GM21576 (cell line): Measurements from ENCODE around the gene TMPRSS3.
"Not testable (repeated sequence)": the region's sequence is repeated elsewhere in the genome, so short reads cannot be mapped to it uniquely, and the experiment has no call there.

Experiments
- ATAC-seq: cut with Tn5 transposase; IDR thresholded peaks from one replicate; pipeline ENCODE4 v1.9.1; 2021; ENCODE audit warnings: mild to moderate bottlenecking, moderate library complexity; ENCODE audit not compliant: unreplicated experiment

Gene TMPRSS3

DNA sequence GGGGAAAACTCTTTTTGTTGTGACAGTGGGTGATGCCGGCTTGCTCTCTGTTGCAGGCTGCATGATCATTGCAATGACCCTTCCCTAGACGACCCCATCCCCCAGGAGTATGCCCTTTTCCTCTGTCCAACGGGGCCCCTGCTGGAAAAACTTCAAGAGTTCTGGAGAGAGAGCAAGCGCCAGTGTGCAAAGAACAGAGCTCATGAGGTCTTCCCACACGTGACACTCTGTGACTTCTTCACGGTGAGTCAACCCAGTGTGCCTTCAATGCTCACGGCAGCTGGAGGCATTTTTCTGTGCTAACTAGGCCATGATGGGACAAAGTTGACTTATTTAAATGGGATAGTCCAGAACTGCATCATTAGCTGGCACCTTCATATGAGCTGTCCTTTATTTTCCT lies 13.5 kb upstream of the TMPRSS3 start:
- no peak for ATAC-seq

DNA sequence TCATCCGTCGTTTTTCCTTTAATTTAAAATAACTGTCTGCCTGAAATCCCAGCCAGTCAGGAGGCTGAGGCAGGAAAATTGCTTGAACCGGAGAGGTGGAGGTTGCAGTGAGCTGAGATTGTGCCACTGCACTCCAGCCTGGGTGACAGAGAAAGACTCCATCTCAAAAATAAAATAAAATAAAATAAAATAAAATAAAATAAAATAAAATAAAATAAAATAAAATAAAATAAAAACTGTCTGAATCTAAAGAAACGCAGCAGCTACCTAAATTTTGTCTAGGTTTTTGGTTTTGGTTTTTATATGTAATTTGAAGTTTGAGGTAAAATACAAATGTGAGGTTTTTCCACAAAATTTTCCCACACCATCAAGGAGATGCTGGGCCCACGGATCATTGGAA lies 12.9 kb upstream of the TMPRSS3 start:
- not testable (repeated sequence) for ATAC-seq

- ATAC-seq = no peak
Observed at GRCh38 chr21:42407476-42407875, 11.6 kb upstream of the TMPRSS3 start.

DNA sequence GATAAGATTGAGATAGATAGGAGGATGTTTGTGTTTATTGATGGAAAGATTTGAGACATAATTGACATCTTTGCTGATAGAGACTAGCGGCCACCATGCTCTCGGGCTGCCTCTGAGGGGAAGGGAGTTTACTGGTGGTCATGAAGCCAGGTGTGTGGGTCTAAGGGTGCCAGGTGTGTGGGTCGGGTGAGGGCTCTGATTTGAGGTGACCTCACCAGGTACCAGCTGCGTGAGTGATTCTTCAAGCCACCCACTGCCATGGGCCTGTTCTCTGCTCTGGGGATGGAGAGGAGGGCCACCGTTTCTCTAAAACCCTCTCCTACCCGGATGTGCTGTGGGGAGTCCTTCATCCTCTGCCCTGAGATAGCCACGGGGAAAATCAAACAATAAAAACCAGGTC lies 11.0 kb upstream of the TMPRSS3 start:
- ATAC-seq = no peak

DNA sequence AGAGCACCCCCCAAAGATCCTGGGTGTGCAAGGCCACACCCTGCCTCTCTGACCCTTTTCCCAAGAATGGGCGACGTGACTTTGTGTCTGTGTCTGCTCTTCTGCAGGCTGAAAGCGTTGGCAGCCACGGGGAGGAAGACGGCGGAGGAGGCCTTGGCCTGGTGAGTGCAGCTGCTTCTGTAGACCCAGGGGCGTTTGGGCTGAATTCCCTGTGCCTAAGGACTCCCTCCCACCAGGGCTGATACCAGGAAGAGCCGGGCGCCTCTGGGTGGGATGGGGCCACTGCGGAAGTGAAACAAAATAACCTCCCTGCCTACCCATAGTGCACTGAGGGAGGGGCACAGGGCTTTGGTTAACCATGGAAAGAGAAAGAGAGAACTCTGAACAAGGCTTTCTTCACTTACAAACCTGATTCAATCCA lies 10.4 kb upstream of the TMPRSS3 start:
- no peak for ATAC-seq

- no peak for ATAC-seq
Observed at GRCh38 chr21:42405064-42406013, 9.5 kb upstream of the TMPRSS3 start.

DNA sequence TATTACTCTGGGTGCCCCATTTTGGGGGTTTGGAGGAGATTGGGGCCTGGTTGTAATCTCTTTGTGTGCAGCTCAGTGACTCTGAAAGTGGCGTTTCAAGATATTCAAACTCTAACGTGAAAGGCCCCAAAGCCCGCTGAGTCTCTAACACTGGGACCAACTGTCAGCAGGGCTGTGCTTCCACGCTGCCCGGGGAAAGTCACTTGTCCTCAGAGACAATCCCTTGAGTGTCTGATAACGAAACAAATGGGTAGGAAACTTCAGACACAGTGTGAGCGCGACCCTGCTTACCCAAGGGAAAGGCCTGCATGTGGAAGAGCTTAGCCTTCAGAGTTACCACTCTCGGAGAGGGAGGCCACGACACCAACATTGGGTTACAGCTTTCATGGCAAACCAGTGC lies 8.7 kb upstream of the TMPRSS3 start:
- ATAC-seq = no peak

GRCh38 chr21:42403611-42404231 lies 7.9 kb upstream of the TMPRSS3 start, which contains the start of gene UBASH3A:
Gene UBASH3A (plus strand): TSS chr21:42403902. CDS start chr21:42403946, 44 bp downstream.
- ATAC-seq = no peak

DNA sequence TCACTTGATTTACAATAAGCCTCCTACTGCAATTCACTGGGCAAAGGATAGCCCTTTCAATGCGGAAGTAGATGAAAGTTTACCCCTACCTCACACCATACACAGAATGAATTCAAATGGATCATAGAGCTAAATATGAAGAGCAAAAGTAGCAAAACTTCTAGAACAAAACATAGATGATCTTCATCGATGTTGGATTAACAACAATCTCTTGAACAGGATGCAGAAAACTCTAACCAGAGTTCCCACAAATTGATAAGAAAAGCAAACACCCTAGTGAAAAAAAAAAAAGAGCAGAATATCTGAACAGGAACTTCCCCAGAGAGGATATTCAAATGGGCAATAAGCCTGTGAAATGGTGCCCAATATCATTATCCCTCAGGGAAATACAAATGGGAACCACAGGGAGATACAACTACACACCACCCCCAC lies 6.0 kb upstream of the TMPRSS3 start:
- ATAC-seq = no peak

DNA sequence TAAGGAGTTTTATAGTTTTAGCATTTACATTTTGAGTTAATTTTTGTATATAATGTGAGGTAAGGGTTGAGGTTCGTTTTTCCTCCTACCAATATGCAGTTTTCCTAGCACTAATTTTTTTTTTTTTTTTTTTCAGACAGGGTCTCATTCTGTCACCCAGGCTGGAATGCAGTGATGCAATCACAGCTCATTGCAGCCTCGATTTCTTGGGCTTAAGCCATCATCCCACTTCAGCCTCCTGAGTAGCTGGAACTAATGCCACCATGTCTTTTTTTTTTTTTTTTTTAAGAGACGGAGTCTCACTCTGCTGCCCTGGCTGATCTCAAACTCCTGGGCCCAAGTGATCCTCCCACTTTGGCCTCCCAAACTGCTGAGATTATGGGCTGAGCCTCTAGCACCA lies 5.3 kb upstream of the TMPRSS3 start:
- ATAC-seq = no peak

GRCh38 chr21:42400525-42400924 lies 4.7 kb upstream of the TMPRSS3 start:
- ATAC-seq = no peak

- no peak for ATAC-seq
Observed at GRCh38 chr21:42398436-42399028, 2.7 kb upstream of the TMPRSS3 start.

DNA sequence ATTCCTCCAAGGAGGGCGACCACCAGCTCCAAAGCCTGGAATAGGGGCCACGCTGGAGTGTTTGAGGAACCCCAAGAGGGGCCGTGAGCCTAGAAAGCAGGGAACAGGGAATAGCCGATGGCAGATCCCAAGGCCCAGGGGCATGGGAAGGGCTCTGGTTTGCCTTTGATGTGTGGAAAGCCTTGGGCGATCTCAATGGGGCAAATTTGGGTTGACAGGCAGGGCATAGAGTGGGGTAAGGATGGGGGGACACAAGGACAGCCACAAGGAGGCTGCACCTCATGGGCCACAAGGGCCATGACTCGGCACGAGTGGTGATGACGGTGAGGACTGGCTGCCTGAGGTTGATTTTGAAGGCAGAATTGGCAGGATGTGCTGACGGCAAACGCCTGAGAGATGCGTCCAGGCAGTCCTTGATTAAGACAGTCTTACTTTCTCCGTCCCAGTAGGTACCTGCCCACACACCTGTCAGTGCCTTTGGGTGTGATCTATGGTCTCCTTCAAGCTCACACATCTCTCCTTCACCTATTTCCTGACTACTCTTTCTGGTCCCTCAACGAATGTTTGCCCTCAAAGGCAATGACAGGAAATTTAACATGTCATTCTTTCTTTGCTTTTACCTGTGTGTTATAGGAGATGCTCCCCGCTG lies 2.0 kb upstream of the TMPRSS3 start:
- ATAC-seq = no peak

- ATAC-seq = no peak
Observed at GRCh38 chr21:42396799-42397745, 1.2 kb upstream of the TMPRSS3 start.

DNA sequence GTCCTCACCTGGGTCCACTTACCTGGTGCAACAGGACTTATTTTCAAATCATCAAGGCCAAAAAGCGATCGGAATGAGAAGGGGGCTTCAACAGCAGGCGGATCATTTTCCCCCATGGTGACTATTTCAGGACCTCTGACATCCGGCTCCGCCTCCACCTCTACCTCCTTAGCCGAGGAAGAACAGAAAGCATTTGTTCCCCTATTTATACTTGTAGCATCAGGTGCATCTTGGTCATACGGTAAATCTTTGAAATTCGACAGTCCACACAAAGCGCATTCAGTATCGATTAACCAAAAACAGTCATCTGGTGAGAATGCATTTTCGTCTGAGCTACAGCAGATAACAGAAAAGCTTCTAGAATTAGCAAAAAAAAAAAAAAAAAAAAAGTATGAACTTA lies 550 bp downstream of the TMPRSS3 start:
- ATAC-seq = no peak

GRCh38 chr21:42393443-42393950 lies 2.4 kb downstream of the TMPRSS3 start:
- ATAC-seq = no peak

DNA sequence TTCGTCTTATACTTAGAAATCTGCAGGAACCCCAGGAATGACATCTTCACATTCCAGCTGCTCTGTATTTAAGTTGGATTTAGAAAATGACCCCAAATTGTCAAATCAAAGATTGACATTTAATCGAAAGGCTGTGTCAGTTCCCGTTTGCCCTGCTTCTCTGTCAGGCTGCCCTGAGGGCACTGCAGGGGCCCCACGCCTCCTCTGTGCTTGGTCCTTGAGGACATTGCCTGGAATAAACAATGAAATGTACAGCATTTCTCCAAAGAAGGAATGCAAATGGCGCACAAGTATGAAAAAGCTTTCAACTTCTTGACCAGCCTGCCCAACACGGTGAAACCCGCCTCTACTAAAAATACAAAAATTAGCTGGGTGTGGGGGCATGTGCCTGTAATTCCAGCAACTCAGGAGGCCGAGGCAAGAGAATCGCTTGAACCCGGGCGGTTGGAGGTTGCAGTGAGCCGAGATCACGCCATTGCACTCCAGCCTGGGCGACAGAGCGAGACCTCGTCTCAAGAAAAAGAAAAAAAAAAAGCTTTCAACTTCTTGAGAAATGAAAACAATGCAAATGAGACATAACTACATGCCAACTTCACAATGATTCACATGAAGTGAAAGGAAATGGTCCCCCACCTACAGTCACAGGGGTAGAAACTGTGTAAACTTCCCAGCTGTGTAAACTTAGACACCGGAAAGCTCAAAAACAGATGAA lies 3.0 kb downstream of the TMPRSS3 start:
- ATAC-seq = peak; percentile 68

DNA sequence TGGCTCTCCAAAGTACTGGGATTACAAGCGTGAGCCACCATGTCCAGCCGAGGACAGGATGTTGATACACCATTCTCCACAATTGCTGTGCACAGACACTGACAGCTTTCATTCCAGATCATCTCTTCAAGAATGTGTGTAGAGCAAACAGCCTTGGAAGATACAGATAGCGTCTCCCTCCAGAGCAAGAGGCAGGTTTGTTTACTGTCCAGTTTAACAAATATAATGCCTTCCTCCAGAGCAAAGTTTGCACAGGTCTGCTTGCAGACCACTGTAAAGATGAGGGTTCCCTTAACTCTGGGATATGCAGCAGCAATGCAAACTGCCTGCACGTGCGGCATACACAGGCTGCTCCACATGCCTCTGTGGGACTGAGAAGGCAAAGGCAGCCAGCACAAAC lies 4.6 kb downstream of the TMPRSS3 start:
- no peak for ATAC-seq

DNA sequence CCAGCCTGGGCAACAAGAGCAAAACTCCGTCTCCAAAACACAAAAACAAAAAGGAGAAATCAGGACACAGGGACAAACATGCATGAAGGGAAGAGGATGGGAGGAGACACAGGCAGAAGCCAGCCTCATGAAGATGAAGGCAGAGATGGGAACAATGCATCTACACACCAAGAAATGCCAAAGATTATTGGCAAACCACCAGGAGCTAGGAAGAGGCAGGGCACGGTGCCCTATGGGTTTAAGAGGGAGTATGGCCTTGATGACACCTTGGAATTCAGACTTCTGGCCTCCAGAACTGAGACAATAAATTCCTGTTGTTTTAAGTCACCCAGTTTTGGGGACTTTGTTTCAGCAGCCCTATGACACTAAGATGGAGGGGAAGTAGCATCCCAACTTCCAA lies 5.2 kb downstream of the TMPRSS3 start:
- no peak for ATAC-seq
